ENCODE measurements around the gene SAMD10. TPM values are rescaled to one million over a fixed set of nuclear protein-coding genes. Genes with fewer than 3 reads are reported as not detected.

Gene SAMD10
- total RNA-seq, 1 experiment from 2014 or later: 8.8 TPM

DNA sequence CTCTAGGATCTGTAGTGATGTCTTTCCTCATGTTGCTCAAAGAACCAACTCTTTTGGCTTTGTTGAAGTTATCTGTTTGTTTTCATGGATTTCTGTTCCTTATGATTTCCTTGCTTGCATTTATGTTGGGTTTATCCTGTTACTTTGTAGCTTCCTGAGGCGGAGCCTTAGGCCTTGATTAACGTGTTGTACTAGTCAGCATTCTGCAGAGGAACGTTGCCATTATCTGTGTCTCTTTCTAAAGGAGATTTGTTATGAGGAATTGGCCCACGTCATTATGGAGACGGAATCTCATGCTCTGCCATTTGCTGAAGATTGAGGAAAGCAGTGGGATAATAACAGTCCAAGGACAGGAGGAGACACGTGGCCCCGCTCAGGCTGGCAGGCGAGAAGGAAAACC, 53.1 kb downstream of the SAMD10 start:
- Histone ChIP-seq H3K4me1 (ENCODE audit: control insufficient read depth, insufficient read depth, low read length) (no peaks in the 10 kb centered on the region), H3K36me3 (ENCODE audit: control insufficient read depth, insufficient read depth, low read length) (peaks cover 11% of the 10 kb centered on the region), H3K4me3 (ENCODE audit: low read depth in 2 of 2, low read length in 2 of 2) (no peak overlapping the region), H3K27me3 (ENCODE audit: control insufficient read depth, insufficient read depth, low read length) (no peaks in the 10 kb centered on the region), H3K27ac (ENCODE audit: low read length) (no peak overlapping the region), H3K9me3 (ENCODE audit: control insufficient read depth, insufficient read depth, low read depth, low read length) (no peaks in the 10 kb centered on the region)
- intact Hi-C loops (cut with micrococcal nuclease; ENCODE audit: unreplicated experiment) (no loop called here), in situ Hi-C loops (cut with HindIII; ENCODE audit: low pct_unique_long_range_greater_than_20kb, low sequenced_read_pairs) (no loop called here)
- CTCF ChIA-PET: no interaction called here
- POLR2A ChIA-PET: no interaction called here
- no peak for DNase-seq (ENCODE audit: low read depth, low spot score)
- TF ChIP-seq POLR2AphosphoS5 (IDR thresholded peaks at IDR 0.05; ENCODE audit: low read depth, low read length): no peak
- TSS peak; percentile 70 for BruUV-seq (replicated peaks)
- no peak for ATAC-seq

- no peaks in the 10 kb centered on the region for H3K27me3 ChIP-seq (ENCODE audit: control insufficient read depth, insufficient read depth, low read length)
- POLR2A ChIA-PET: no interaction called here
- H3K36me3 ChIP-seq (ENCODE audit: control insufficient read depth, insufficient read depth, low read length): peaks cover 8% of the 10 kb centered on the region
- no peak overlapping the region for H3K27ac ChIP-seq (ENCODE audit: low read length)
- CTCF ChIA-PET: no interaction called here
- no TSS peak for BruUV-seq (replicated peaks)
- H3K9me3 ChIP-seq (ENCODE audit: control insufficient read depth, insufficient read depth, low read depth, low read length): no peaks in the 10 kb centered on the region
- H3K4me1 ChIP-seq (ENCODE audit: control insufficient read depth, insufficient read depth, low read length): no peaks in the 10 kb centered on the region
- DNase-seq (ENCODE audit: low read depth, low spot score) (no peak), ATAC-seq (no peak)
- intact Hi-C loops (cut with micrococcal nuclease; ENCODE audit: unreplicated experiment): no loop called here
- in situ Hi-C loops (cut with HindIII; ENCODE audit: low pct_unique_long_range_greater_than_20kb, low sequenced_read_pairs): no loop called here
- no peak for TF ChIP-seq REST (IDR thresholded peaks at IDR 0.05; ENCODE audit: insufficient read depth in 1 of 2, low read depth in 2 of 2, low read length in 1 of 2)
- TF ChIP-seq POLR2AphosphoS5 (IDR thresholded peaks at IDR 0.05; ENCODE audit: low read depth, low read length): no peak
- no peak for TF ChIP-seq SIN3A (IDR thresholded peaks at IDR 0.05; ENCODE audit: borderline replicate concordance, insufficient read depth, low read depth, low read length)
- TF ChIP-seq TCF7L2 (IDR thresholded peaks at IDR 0.05; ENCODE audit: low read depth, low read length): no peak
- no peak for TF ChIP-seq CTCF (IDR thresholded peaks at IDR 0.05)
- no peak overlapping the region for H3K4me3 ChIP-seq (ENCODE audit: low read depth in 2 of 2, low read length in 2 of 2)
These were observed 55.2 kb downstream of the SAMD10 start for GRCh38 chr20:63924241-63924640.

Small RNA genes lying within 50 kb of the gene (microRNA-seq; reads per million reads assigned to microRNA genes)
- gene MIR1914 (ENCODE audit: unreplicated experiment) (0.95 reads per million), gene MIR647 (ENCODE audit: unreplicated experiment) (not detected)

Other genes starting within 250 kb of the SAMD10 start
- 15.2 TPM for gene LIME1, start 243.0 kb downstream of the SAMD10 start, total RNA-seq (2021; ENCODE audit: unreplicated experiment)
- gene SLC2A4RG, start 239.9 kb downstream of the SAMD10 start, total RNA-seq (2021; ENCODE audit: unreplicated experiment): 166 TPM
- 15.2 TPM for gene ZBTB46, start 148.4 kb downstream of the SAMD10 start, total RNA-seq (2021; ENCODE audit: unreplicated experiment)
- not detected for gene ABHD16B, start 118.1 kb downstream of the SAMD10 start, total RNA-seq (2021; ENCODE audit: unreplicated experiment)
- gene TPD52L2, start 114.4 kb downstream of the SAMD10 start, total RNA-seq (2021; ENCODE audit: unreplicated experiment): 113 TPM
- gene DNAJC5, start 84.5 kb downstream of the SAMD10 start, total RNA-seq (2021; ENCODE audit: unreplicated experiment): 59.5 TPM
- 47.4 TPM for gene UCKL1, start 23.2 kb downstream of the SAMD10 start, total RNA-seq (2021; ENCODE audit: unreplicated experiment)
- 17.9 TPM for gene ZNF512B, start 9.7 kb downstream of the SAMD10 start, total RNA-seq (2021; ENCODE audit: unreplicated experiment)
- gene PRPF6, start 1.5 kb upstream of the SAMD10 start, total RNA-seq (2021; ENCODE audit: unreplicated experiment): 88.4 TPM
- gene C20orf204, start 56.5 kb upstream of the SAMD10 start, total RNA-seq (2021; ENCODE audit: unreplicated experiment): 1.9 TPM
- gene SOX18, start 70.0 kb upstream of the SAMD10 start, total RNA-seq (2021; ENCODE audit: unreplicated experiment): 18.7 TPM
- 38.5 TPM for gene TCEA2, start 83.6 kb upstream of the SAMD10 start, total RNA-seq (2021; ENCODE audit: unreplicated experiment)
- 32.0 TPM for gene RGS19, start 99.9 kb upstream of the SAMD10 start, total RNA-seq (2021; ENCODE audit: unreplicated experiment)
- 3.9 TPM for gene OPRL1, start 100.4 kb upstream of the SAMD10 start, total RNA-seq (2021; ENCODE audit: unreplicated experiment)
- gene LKAAEAR1, start 104.8 kb upstream of the SAMD10 start, total RNA-seq (2021; ENCODE audit: unreplicated experiment): 0.67 TPM
- gene NPBWR2, start 127.9 kb upstream of the SAMD10 start, total RNA-seq (2021; ENCODE audit: unreplicated experiment): not detected
- 0.41 TPM for gene MYT1, start 184.8 kb upstream of the SAMD10 start, total RNA-seq (2021; ENCODE audit: unreplicated experiment)